GM21447 (cell line): ENCODE results near the gene JMJD8.

Experiments used
- ATAC-seq: cut with Tn5 transposase; IDR thresholded peaks from one replicate; pipeline ENCODE4 v1.9.1; 2021; ENCODE audit not compliant: unreplicated experiment

The JMJD8 gene

GRCh38 chr16:710500-711075 lies 26.5 kb upstream of the JMJD8 start:
- ATAC-seq, result no peak

- ATAC-seq, result no peak
Observed at GRCh38 chr16:709566-710499, 25.7 kb upstream of the JMJD8 start.

GRCh38 chr16:708959-709358 lies 24.8 kb upstream of the JMJD8 start:
- no peak for ATAC-seq

- no peak for ATAC-seq
Observed at GRCh38 chr16:708019-708418, 23.9 kb upstream of the JMJD8 start.

- no peak for ATAC-seq
Observed at GRCh38 chr16:707062-707538, 23.0 kb upstream of the JMJD8 start.

- no peak for ATAC-seq
Observed at GRCh38 chr16:706189-707061, 22.3 kb upstream of the JMJD8 start.

- no peak for ATAC-seq
Observed at GRCh38 chr16:705431-706188, 21.5 kb upstream of the JMJD8 start, which contains the start of gene FBXL16. Gene FBXL16, minus strand, starts transcription at chr16:705801. Its CDS starts 8,396 bp downstream, at chr16:697405.

- ATAC-seq, result no peak
Observed at GRCh38 chr16:704552-705380, 20.6 kb upstream of the JMJD8 start.

- ATAC-seq, result no peak
Observed at GRCh38 chr16:704047-704446, 19.9 kb upstream of the JMJD8 start.

GRCh38 chr16:703406-703805 lies 19.3 kb upstream of the JMJD8 start:
- ATAC-seq, result no peak

- ATAC-seq, result no peak
Observed at GRCh38 chr16:702341-702740, 18.2 kb upstream of the JMJD8 start.

- no peak for ATAC-seq
Observed at GRCh38 chr16:700684-701584, 16.8 kb upstream of the JMJD8 start.

- ATAC-seq, result no peak
Observed at GRCh38 chr16:698911-699671, 15.0 kb upstream of the JMJD8 start.

GRCh38 chr16:695355-696089 lies 11.4 kb upstream of the JMJD8 start:
- ATAC-seq, result no peak

- ATAC-seq, result no peak
Observed at GRCh38 chr16:694863-695354, 10.8 kb upstream of the JMJD8 start.

GRCh38 chr16:694187-694862 lies 10.2 kb upstream of the JMJD8 start:
- ATAC-seq, result no peak
